GM18526 (cell line): Measurements from ENCODE around the gene TXNL4A.

Source experiments
- POLR2A ChIP-seq: IDR thresholded peaks from 3 replicates; pipeline ENCODE4 v1.6.1; 2011; ENCODE audit not compliant: insufficient read length; ENCODE audit errors: extremely low read depth

Gene TXNL4A

GRCh38 chr18:79936641-79937040 lies 51.7 kb downstream of the TXNL4A start:
- no peak for TF ChIP-seq POLR2A

- TF ChIP-seq POLR2A = no peak
Observed at GRCh38 chr18:79935925-79936324, 52.4 kb downstream of the TXNL4A start.

- TF ChIP-seq POLR2A = no peak
Observed at GRCh38 chr18:79935499-79935898, 52.9 kb downstream of the TXNL4A start.

GRCh38 chr18:79935098-79935480 lies 53.3 kb downstream of the TXNL4A start:
- TF ChIP-seq POLR2A = no peak

GRCh38 chr18:79934311-79935097 lies 53.9 kb downstream of the TXNL4A start:
- no peak for TF ChIP-seq POLR2A

GRCh38 chr18:79933765-79934164 lies 54.6 kb downstream of the TXNL4A start:
- no peak for TF ChIP-seq POLR2A

- no peak for TF ChIP-seq POLR2A
Observed at GRCh38 chr18:79932907-79933306, 55.5 kb downstream of the TXNL4A start.

GRCh38 chr18:79931475-79931874 lies 56.9 kb downstream of the TXNL4A start:
- no peak for TF ChIP-seq POLR2A

GRCh38 chr18:79930020-79930642 lies 58.2 kb downstream of the TXNL4A start:
- TF ChIP-seq POLR2A = no peak

GRCh38 chr18:79928563-79928960 lies 59.8 kb downstream of the TXNL4A start:
- no peak for TF ChIP-seq POLR2A

- no peak for TF ChIP-seq POLR2A
Observed at GRCh38 chr18:79927607-79928562, 60.5 kb downstream of the TXNL4A start.

GRCh38 chr18:79926715-79927606 lies 61.4 kb downstream of the TXNL4A start:
- no peak for TF ChIP-seq POLR2A

- TF ChIP-seq POLR2A = no peak
Observed at GRCh38 chr18:79926306-79926705, 62.1 kb downstream of the TXNL4A start.
